NCI-H187 treated with DMSO at 0.1 percent for 48 hours (cell line): ENCODE results near the gene PCDHGB4.
A peak's percentile ranks its signal among the peaks of the same experiment; 100 is the strongest.
"Not testable (repeated sequence)": the region's sequence is repeated elsewhere in the genome, so short reads cannot be mapped to it uniquely, and the experiment has no call there.

Experiments
- DNase-seq: peaks from one replicate; lab custom pipeline; 2025; lab: John Stamatoyannopoulos, UW

The PCDHGB4 gene

DNA sequence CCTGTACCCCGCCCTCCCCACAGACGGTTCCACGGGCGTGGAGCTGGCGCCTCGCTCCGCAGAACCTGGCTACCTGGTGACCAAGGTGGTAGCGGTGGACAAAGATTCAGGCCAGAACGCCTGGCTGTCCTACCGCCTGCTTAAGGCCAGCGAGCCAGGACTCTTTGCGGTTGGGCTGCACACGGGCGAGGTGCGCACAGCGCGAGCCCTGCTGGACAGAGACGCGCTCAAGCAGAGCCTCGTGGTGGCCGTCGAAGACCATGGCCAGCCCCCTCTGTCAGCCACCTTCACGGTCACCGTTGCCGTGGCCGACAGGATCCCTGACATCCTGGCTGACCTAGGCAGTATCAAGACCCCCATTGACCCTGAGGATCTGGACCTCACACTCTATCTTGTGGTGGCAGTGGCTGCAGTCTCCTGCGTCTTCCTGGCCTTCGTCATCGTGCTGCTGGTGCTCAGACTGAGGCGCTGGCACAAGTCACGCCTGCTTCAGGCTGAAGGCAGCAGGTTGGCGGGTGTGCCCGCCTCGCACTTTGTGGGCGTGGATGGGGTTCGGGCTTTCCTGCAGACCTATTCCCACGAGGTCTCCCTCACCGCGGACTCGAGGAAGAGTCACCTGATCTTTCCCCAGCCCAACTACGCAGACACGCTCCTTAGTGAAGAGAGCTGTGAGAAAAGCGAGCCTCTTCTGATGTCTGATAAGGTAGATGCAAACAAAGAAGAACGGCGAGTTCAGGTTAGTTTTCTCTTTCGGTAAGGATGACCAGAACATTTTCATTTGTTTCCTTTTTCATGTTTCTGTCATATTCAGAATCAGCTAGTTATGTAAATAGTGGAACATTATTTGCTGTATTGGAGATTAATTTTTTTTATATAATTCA is 21.2 kb upstream of the PCDHGB4 start:
- no peak for DNase-seq

DNA sequence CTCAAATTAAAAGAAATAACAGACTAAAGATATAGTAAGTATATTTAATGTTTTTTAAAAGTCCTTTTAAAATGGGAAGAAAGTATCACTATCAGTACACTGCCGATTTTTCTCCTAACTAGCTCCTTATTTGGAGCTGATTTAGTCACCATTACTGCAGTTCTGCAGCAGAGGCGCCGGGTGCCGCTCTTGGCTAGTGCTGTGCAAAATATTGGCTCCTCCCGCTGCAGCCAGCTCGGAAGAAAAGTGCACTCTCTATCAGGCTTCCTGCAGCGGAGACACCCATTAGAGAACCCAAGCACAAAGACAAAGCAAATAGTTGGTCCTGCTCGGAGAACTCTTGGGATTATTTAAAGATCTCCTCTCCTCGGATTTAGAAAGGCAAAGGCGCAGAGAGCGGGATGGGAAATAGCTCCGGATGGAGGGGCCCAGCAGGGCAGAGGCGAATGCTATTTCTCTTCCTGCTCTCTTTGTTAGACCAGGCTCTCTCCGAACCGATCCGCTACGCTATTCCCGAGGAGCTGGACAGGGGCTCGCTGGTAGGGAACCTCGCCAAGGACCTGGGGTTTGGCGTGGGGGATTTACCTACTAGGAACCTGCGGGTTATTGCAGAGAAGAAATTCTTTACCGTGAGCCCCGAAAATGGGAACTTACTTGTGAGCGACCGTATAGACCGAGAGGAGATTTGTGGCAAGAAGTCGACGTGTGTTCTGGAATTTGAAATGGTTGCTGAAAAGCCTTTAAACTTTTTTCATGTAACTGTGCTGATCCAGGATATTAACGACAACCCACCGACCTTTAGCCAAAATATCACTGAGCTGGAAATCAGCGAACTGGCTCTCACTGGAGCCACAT is 17.3 kb upstream of the PCDHGB4 start, which contains the start of gene PCDHGB3:
Gene PCDHGB3 (plus strand): TSS at position 249 of the 855 bp plus-strand sequence. CDS start 153 bp downstream, at position 402.
- DNase-seq = no peak

DNA sequence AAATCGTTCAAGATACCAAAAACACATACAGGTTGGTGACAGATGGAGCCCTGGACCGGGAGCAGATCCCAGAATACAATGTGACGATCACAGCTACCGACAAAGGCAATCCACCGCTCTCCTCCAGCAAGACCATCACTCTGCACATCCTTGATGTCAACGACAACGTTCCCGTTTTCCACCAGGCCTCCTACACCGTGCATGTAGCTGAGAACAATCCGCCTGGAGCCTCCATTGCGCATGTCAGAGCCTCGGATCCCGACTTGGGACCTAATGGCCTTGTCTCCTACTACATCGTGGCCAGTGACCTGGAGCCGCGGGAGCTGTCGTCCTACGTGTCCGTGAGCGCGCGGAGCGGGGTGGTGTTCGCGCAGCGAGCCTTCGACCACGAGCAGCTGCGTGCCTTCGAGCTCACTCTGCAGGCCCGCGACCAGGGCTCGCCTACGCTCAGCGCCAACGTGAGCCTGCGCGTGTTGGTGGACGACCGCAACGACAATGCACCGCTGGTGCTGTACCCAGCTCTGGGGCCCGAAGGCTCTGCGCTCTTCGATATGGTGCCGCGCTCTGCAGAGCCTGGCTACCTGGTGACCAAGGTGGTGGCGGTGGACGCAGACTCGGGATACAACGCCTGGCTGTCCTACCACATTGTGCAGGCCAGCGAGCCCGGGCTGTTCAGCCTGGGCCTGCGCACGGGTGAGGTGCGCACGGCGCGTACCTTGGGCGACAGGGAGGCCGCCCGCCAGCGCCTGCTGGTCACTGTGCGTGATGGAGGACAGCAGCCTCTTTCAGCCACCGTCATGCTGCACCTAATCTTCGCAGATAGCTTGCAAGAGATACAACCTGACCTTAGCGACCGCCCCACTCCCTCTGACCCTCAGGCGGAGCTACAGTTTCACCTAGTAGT is 15.7 kb upstream of the PCDHGB4 start:
- no peak for DNase-seq

DNA sequence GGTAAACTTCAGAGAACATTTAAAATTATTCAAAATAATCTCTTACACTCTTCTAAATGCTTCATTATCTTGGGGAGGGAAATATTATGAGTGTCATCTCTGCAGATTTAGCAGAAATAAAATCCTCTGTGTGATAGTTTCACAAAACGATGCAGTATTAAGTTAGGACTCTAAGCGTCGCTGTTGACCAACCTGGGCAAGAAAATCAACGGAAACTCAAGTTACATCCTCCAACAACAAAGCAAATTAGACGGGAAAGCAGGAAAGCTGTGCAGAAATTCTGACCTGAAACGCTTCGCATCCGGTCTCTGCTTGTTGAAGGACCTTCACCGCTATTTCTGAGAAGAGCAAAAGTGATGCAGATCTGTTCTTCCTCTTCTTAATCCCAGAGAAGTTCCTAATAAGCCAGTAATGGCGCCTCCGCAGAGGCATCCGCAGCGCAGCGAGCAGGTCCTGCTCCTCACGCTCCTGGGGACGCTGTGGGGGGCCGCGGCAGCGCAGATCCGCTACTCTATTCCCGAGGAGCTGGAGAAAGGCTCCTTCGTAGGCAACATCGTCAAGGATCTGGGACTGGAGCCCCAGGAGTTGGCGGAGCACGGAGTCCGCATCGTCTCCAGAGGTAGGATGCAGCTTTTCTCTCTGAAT is 13.7 kb upstream of the PCDHGB4 start, which contains the start of gene PCDHGA6:
Gene PCDHGA6 (plus strand): TSS at position 219 of the 645 bp plus-strand sequence. CDS start 193 bp downstream, at position 412.
- no peak for DNase-seq

DNA sequence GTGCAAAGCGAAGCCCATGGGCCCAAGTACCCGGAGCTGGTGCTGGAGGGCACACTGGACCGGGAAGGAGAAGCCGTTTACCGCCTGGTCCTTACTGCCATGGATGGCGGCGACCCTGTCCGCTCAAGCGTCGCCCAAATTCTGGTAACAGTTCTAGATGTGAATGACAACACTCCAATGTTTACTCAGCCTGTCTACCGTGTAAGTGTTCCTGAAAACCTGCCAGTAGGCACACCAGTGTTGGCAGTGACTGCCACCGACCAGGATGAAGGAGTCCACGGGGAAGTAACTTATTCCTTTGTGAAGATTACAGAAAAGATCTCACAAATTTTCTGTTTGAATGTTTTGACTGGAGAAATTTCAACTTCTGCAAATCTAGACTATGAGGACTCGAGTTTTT is 12.9 kb upstream of the PCDHGB4 start:
- DNase-seq = no peak

DNA sequence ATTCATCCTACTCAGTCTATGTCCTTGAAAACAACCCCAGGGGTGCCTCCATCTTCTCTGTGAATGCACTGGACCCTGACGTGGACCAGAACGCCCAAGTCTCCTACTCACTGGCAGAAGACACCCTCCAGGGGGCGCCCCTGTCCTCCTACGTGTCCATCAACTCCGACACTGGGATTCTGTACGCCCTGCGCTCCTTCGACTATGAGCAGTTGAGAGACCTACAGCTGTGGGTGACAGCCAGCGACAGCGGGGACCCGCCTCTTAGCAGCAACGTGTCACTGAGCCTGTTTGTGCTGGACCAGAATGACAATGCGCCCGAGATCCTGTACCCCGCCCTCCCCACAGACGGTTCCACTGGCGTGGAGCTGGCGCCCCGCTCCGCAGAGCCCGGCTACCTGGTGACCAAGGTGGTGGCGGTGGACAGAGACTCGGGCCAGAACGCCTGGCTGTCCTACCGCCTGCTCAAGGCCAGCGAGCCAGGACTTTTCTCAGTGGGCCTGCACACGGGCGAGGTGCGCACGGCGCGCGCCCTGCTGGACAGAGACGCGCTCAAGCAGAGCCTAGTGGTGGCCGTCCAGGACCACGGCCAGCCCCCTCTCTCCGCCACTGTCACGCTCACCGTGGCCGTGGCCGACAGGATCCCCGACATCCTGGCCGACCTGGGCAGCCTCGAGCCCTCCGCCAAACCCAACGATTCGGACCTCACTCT is 11.9 kb upstream of the PCDHGB4 start:
- DNase-seq = not testable (repeated sequence)

DNA sequence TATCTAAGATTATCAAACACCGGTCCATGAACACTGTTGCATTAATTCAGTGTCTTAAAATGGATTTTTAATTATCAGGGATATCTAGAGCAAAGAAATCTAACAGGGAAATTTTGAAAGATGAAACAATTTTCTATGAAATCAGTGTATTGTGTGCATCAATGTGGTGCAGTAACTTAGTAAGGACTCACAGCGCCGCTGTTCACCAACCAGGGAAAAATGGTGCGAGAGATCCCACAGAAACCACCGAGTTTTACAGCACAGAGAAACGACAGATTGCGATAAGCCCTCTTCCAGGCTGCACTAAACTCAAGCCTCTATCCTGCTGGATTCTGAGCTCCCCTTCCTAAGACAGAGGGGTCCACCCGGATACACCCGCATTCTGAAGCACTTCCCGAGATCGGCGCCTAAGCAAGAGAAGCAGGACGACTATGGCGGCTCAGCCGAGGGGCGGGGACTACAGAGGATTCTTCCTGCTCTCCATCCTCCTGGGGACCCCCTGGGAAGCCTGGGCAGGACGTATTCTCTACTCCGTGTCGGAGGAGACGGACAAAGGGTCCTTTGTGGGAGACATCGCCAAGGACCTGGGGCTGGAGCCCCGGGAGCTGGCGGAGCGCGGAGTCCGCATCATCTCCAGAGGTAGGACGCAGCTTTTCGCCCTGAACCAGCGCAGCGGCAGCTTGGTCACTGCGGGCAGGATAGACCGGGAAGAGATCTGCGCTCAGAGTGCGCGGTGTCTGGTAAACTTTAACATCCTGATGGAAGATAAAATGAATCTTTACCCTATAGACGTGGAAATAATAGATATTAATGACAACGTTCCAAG is 4.8 kb upstream of the PCDHGB4 start, which contains the start of gene PCDHGA7:
Gene PCDHGA7 (plus strand): TSS at position 274 of the 826 bp plus-strand sequence. CDS start 158 bp downstream, at position 432.
- DNase-seq = no peak

DNA sequence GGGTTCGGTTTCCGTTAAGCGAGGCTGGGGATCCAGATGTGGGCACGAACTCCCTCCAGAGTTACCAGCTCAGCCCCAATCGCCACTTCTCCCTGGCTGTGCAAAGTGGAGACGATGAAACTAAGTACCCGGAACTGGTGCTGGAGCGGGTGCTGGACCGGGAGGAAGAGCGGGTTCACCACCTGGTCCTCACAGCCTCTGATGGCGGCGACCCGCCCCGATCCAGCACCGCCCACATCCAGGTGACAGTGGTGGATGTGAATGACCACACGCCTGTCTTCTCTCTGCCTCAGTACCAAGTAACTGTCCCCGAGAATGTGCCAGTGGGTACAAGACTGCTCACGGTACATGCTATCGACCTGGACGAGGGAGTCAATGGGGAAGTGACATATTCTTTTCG is 4.2 kb upstream of the PCDHGB4 start:
- DNase-seq = no peak

DNA sequence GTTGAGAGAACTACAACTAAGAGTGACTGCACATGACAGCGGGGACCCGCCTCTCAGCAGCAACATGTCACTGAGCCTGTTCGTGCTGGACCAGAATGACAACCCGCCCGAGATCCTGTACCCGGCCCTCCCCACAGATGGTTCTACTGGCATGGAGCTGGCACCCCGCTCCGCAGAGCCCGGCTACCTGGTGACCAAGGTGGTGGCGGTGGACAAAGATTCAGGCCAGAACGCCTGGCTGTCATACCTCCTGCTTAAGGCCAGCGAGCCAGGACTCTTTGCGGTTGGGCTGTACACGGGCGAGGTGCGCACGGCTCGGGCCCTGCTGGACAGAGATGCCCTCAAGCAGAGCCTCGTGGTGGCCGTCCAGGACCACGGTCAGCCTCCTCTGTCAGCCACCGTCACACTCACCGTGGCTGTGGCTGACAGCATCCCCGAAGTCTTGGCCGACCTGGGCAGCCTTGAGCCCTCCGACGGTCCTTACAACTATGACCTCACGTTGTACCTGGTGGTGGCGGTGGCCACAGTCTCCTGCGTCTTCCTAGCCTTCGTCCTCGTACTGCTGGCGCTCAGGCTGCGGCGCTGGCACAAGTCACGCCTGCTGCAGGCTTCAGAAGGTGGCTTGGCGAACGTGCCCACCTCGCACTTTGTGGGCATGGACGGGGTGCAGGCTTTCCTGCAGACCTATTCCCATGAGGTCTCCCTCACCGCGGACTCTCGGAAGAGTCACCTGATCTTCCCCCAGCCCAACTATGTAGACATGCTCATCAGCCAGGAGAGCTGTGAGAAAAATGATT is 2.8 kb upstream of the PCDHGB4 start:
- DNase-seq = no peak

DNA sequence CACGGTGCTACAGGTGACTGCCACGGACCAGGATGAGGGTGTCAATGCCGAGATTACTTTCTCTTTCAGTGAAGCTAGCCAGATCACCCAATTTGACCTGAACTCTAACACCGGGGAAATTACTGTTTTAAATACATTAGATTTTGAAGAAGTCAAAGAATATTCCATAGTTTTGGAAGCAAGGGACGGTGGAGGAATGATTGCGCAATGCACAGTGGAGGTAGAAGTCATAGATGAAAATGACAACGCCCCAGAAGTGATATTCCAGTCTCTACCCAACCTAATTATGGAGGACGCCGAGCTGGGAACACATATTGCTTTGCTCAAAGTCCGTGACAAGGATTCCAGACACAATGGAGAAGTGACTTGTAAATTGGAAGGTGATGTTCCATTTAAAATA is 1.2 kb downstream of the PCDHGB4 start:
- DNase-seq = no peak

DNA sequence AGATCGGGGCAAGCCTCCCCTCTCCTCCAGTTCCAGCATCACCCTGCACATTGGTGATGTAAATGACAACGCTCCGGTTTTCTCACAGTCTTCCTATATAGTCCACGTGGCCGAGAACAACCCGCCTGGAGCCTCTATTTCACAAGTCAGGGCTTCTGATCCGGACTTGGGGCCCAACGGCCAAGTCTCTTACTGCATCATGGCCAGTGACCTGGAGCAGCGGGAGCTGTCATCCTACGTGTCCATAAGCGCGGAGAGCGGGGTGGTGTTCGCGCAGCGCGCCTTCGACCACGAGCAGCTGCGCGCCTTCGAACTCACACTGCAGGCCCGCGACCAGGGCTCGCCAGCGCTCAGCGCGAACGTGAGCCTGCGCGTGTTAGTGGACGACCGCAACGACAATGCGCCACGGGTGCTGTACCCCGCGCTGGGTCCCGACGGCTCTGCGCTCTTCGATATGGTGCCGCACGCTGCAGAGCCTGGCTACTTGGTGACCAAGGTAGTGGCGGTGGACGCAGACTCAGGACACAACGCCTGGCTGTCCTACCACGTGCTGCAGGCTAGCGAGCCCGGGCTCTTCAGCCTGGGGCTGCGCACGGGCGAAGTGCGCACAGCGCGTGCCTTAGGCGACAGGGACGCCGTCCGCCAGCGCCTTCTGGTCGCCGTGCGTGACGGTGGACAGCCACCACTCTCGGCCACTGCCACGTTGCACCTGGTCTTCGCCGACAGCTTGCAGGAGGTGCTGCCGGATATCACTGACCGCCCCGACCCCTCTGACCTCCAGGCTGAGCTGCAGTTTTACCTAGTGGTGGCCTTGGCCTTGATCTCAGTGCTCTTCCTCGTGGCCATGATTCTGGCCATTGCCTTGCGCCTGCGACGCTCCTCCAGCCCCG is 1.9 kb downstream of the PCDHGB4 start:
- DNase-seq = no peak

DNA sequence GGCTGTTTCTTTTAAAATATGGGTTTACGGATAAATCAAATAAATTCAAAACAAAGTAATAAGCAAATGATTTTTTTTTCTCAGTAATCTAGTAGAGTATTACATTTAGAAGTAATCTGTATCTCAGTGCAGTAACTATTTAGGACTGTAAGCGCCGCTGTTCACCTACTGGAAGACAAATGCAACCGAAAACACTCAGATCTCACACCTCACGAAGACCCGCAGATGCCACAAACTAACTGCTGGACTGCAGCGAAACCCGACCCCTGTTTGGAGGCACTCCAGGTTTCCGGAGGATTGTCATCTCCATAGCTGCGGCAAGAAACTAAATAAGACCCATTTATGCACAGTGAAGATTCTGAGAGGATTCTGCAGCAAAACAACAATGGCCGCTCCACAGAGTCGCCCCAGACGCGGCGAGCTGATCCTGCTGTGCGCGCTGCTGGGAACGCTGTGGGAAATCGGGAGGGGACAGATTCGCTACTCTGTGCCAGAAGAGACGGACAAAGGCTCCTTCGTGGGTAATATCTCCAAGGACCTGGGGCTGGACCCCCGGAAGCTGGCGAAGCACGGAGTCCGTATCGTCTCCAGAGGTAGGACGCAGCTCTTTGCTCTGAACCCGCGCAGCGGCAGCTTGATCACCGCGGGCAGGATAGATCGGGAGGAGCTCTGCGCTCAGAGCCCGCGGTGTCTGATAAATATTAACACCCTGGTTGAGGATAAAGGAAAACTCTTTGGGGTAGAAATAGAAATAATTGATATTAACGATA is 5.1 kb downstream of the PCDHGB4 start, which contains the start of gene PCDHGA8:
Gene PCDHGA8 (plus strand): TSS at position 205 of the 770 bp plus-strand sequence. CDS start 181 bp downstream, at position 386.
- no peak for DNase-seq

DNA sequence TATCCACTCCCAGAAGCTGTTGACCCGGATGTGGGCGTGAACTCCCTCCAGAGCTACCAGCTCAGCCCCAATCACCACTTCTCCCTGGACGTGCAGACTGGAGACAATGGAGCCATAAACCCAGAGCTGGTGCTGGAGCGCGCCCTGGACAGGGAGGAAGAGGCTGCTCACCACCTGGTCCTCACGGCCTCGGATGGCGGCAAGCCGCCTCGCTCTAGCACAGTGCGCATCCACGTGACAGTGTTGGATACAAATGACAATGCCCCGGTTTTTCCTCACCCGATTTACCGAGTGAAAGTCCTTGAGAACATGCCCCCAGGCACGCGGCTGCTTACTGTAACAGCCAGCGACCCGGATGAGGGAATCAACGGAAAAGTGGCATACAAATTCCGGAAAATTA is 5.8 kb downstream of the PCDHGB4 start:
- DNase-seq = no peak

DNA sequence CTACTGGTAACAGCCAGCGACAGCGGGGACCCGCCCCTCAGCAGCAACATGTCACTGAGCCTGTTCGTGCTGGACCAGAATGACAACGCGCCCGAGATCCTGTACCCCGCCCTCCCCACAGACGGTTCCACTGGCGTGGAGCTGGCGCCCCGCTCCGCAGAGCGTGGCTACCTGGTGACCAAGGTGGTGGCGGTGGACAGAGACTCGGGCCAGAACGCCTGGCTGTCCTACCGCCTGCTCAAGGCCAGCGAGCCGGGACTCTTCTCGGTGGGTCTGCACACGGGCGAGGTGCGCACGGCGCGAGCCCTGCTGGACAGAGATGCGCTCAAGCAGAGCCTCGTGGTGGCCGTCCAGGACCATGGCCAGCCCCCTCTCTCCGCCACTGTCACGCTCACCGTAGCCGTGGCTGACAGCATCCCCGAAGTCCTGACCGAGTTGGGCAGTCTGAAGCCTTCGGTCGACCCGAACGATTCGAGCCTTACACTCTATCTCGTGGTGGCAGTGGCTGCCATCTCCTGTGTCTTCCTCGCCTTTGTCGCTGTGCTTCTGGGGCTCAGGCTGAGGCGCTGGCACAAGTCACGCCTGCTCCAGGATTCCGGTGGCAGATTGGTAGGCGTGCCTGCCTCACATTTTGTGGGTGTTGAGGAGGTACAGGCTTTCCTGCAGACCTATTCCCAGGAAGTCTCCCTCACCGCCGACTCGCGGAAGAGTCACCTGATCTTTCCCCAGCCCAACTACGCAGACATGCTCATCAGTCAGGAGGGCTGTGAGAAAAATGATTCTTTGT is 7.1 kb downstream of the PCDHGB4 start:
- not testable (repeated sequence) for DNase-seq

DNA sequence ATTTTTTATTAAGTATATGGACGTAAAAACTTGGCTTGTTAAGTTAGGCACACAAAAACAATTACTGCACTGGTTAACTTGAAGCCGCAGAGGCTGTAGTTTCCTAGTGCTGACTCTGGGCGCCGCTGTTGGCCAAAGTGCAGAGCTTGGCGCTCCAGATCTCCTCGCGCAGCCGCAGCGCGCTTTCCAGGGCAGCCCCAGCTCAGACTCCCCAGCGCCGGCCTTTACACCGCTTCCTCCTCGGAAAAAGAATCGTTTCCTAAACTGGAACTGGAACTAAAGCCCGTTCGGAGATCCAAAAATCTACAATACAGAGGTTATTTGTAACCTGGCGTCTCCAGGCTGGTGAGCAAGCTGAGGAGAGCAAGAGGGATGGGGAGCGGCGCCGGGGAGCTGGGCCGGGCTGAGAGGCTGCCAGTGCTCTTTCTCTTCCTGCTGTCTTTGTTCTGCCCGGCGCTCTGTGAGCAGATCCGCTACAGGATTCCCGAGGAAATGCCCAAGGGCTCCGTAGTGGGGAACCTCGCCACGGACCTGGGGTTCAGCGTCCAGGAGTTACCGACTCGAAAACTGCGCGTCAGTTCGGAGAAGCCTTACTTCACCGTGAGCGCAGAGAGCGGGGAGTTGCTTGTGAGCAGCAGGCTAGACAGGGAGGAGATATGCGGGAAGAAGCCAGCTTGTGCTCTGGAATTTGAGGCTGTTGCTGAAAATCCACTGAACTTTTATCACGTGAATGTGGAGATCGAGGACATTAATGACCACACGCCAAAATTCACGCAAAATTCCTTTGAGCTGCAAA is 10.5 kb downstream of the PCDHGB4 start, which contains the start of gene PCDHGB5:
Gene PCDHGB5 (plus strand): TSS at position 192 of the 796 bp plus-strand sequence. CDS start 181 bp downstream, at position 373.
- DNase-seq = peak; percentile 0
